ENCODE results near the gene PARVG. TPM values are rescaled to one million over a fixed set of nuclear protein-coding genes. Genes with fewer than 3 reads are reported as not detected.

The PARVG gene
- not detected in 2 replicates for total RNA-seq

GRCh38 chr22:44180706-44181032 is at the start of gene PARVG:
TSS of gene PARVG (plus strand) at chr22:44180925. CDS start at chr22:44183330, 2,405 bp downstream.

Other genes with a start within 250 kb of the PARVG start
- gene SAMM50, start 225.5 kb upstream of the PARVG start, total RNA-seq = 46.9 and 49.6 TPM in 2 replicates
- 13.8 and 25.7 TPM in 2 replicates for gene PARVB, start 156.6 kb upstream of the PARVG start, total RNA-seq
- 17.5 and 26.6 TPM in 2 replicates for gene SHISAL1, start 132.0 kb downstream of the PARVG start, total RNA-seq